ENCODE results near the gene MGAT4B.

Gene MGAT4B

GRCh38 chr5:179788193-179788854 lies 18.3 kb downstream of the MGAT4B start:
- in situ Hi-C loops (cut with MboI; ENCODE audit: low pct_unique_long_range_greater_than_20kb, low sequenced_read_pairs, unreplicated experiment), result no loop called here
- DNase-seq (ENCODE audit: low spot score), result no peak
- TF ChIP-seq, protein P1, sequence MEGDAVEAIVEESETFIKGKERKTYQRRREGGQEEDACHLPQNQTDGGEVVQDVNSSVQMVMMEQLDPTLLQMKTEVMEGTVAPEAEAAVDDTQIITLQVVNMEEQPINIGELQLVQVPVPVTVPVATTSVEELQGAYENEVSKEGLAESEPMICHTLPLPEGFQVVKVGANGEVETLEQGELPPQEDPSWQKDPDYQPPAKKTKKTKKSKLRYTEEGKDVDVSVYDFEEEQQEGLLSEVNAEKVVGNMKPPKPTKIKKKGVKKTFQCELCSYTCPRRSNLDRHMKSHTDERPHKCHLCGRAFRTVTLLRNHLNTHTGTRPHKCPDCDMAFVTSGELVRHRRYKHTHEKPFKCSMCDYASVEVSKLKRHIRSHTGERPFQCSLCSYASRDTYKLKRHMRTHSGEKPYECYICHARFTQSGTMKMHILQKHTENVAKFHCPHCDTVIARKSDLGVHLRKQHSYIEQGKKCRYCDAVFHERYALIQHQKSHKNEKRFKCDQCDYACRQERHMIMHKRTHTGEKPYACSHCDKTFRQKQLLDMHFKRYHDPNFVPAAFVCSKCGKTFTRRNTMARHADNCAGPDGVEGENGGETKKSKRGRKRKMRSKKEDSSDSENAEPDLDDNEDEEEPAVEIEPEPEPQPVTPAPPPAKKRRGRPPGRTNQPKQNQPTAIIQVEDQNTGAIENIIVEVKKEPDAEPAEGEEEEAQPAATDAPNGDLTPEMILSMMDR (IDR thresholded peaks at IDR 0.05; ENCODE audit: extremely low read depth, insufficient read depth, missing control alignments), result no peak

GRCh38 chr5:179786861-179787260 lies 19.8 kb downstream of the MGAT4B start:
- TF ChIP-seq, protein P1 (IDR thresholded peaks at IDR 0.05; ENCODE audit: extremely low read depth, insufficient read depth, missing control alignments), result no peak
- no peak for DNase-seq (ENCODE audit: low spot score)
- in situ Hi-C loops (cut with MboI; ENCODE audit: low pct_unique_long_range_greater_than_20kb, low sequenced_read_pairs, unreplicated experiment), result no loop called here

GRCh38 chr5:179783128-179783527 lies 23.5 kb downstream of the MGAT4B start:
- in situ Hi-C loops (cut with MboI; ENCODE audit: low pct_unique_long_range_greater_than_20kb, low sequenced_read_pairs, unreplicated experiment), result no loop called here
- TF ChIP-seq, protein P1 (IDR thresholded peaks at IDR 0.05; ENCODE audit: extremely low read depth, insufficient read depth, missing control alignments), result no peak
- DNase-seq (ENCODE audit: low spot score), result no peak

- TF ChIP-seq, protein P1 (IDR thresholded peaks at IDR 0.05; ENCODE audit: extremely low read depth, insufficient read depth, missing control alignments), result no peak
- DNase-seq (ENCODE audit: low spot score), result no peak
- in situ Hi-C loops (cut with MboI; ENCODE audit: low pct_unique_long_range_greater_than_20kb, low sequenced_read_pairs, unreplicated experiment), result no loop called here
Observed at GRCh38 chr5:179781846-179782245, 24.8 kb downstream of the MGAT4B start.

GRCh38 chr5:179780362-179780761 lies 26.3 kb downstream of the MGAT4B start:
- DNase-seq (ENCODE audit: low spot score), result no peak
- in situ Hi-C loops (cut with MboI; ENCODE audit: low pct_unique_long_range_greater_than_20kb, low sequenced_read_pairs, unreplicated experiment), result no loop called here
- TF ChIP-seq, protein P1 (IDR thresholded peaks at IDR 0.05; ENCODE audit: extremely low read depth, insufficient read depth, missing control alignments), result no peak

GRCh38 chr5:179779826-179780225 lies 26.8 kb downstream of the MGAT4B start:
- in situ Hi-C loops (cut with MboI; ENCODE audit: low pct_unique_long_range_greater_than_20kb, low sequenced_read_pairs, unreplicated experiment), result no loop called here
- TF ChIP-seq, protein P1 (IDR thresholded peaks at IDR 0.05; ENCODE audit: extremely low read depth, insufficient read depth, missing control alignments), result no peak
- DNase-seq (ENCODE audit: low spot score), result no peak

Data from GM13977 (cell line).